ENCODE results near the gene PKP2. TPM values are rescaled to one million over a fixed set of nuclear protein-coding genes. Genes with fewer than 3 reads are reported as not detected.

The PKP2 gene
- total RNA-seq, 4 donors from 2014 or later, result 0.62 to 3.3 (median 1.2) TPM

DNA sequence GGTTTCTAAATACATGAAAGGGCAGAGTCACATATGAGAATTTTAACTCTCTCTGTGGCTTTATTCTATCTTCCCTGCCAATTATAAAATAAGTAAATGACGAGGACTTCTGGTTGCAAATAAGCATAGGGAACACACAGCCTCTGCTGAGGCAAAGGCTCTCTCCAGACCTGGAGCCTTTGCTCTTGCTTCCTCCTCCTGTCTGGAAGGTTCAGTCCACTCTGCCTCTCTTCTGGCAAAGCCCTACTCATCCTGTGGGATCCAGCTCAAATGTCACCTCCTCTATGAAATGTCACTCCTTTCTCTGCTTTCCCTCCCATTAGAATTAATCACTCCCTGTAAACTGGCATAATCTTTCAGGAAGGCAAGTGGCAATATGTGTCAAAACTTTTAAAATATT lies 41.9 kb downstream of the PKP2 start:
- Histone ChIP-seq H3K27me3 (no peaks in the 10 kb centered on the region), H3K9me3 (no peaks in the 10 kb centered on the region), H3K4me1 (no peaks in the 10 kb centered on the region), H3K27ac (no peak overlapping the region), H3K4me3 (no peak overlapping the region), H3K36me3 (no peaks in the 10 kb centered on the region)
- TF ChIP-seq CTCF (IDR thresholded peaks at IDR 0.05) (no peak), POLR2AphosphoS5 (IDR thresholded peaks at IDR 0.05) (no peak), EP300 (IDR thresholded peaks at IDR 0.05) (no peak), POLR2A (IDR thresholded peaks at IDR 0.05) (no peak)
- WGBS, 2 donors (ENCODE audit: low coverage in 1 of 2), result 50 to 86% methylated on average over 1 of the region's 1 CpG
- ATAC-seq, result no peak

DNA sequence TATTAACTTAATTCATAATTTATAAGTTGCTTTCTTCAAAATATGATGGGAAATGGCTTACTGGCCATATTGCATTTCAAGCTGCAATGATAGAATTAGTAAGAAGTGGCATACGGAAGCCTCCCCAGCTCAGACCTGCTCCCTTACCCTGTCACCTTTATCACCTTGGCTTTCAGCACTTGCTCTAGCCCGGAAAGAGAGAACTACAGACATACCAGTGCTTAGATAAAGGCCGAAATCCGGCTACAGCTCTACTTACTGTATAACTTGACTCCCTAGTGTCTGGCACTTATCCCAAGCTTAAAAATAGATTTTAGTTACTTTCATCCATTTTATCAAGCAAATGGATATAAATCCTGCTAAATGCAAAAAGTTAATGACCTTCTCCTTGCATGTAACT lies 42.5 kb downstream of the PKP2 start:
- TF ChIP-seq POLR2A (IDR thresholded peaks at IDR 0.05) (no peak), POLR2AphosphoS5 (IDR thresholded peaks at IDR 0.05) (no peak), CTCF (IDR thresholded peaks at IDR 0.05) (no peak), EP300 (IDR thresholded peaks at IDR 0.05) (no peak)
- Histone ChIP-seq H3K27me3 (no peaks in the 10 kb centered on the region), H3K4me3 (no peak overlapping the region), H3K4me1 (no peaks in the 10 kb centered on the region), H3K9me3 (no peaks in the 10 kb centered on the region), H3K36me3 (no peaks in the 10 kb centered on the region), H3K27ac (no peak overlapping the region)
- WGBS, 2 donors (ENCODE audit: low coverage in 1 of 2), result 22 to 45% methylated on average over 4 of the region's 4 CpGs
- ATAC-seq, result no peak

- 76 to 85% methylated on average over 6 of the region's 6 CpGs for WGBS, 2 donors (ENCODE audit: low coverage in 1 of 2)
- ATAC-seq, result no peak
- TF ChIP-seq POLR2AphosphoS5 (IDR thresholded peaks at IDR 0.05), result no peak
- TF ChIP-seq CTCF (IDR thresholded peaks at IDR 0.05), result no peak
- TF ChIP-seq POLR2A (IDR thresholded peaks at IDR 0.05), result no peak
- no peak for TF ChIP-seq EP300 (IDR thresholded peaks at IDR 0.05)
- Histone ChIP-seq H3K4me3 (no peak overlapping the region), H3K27ac (no peak overlapping the region), H3K36me3 (no peaks in the 10 kb centered on the region), H3K4me1 (no peaks in the 10 kb centered on the region), H3K9me3 (no peaks in the 10 kb centered on the region), H3K27me3 (peaks cover 5% of the 10 kb centered on the region)
These were observed 49.3 kb downstream of the PKP2 start for GRCh38 chr12:32847287-32847686.

DNA sequence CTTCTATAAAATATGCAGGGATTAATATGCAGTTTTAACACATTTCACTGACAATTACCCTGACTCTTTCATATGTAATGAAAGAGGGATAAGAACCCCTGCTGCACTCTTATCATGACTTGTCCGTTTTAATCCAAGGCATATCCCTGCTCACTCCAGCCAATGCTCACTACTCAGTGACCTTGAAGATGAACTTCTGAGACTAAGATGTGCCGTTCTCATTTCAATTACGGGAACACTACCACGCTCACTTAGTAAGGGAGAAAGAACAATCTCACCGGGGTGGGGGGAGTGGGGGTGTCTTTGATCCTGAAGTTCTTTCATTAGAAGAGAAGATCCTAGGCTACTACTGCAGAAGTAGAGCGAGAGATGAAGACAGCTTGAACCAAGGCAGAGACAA lies 50.5 kb downstream of the PKP2 start:
- H3K9me3 ChIP-seq, result no peaks in the 10 kb centered on the region
- no peaks in the 10 kb centered on the region for H3K36me3 ChIP-seq
- H3K27me3 ChIP-seq, result peaks cover 5% of the 10 kb centered on the region
- H3K4me3 ChIP-seq, result no peak overlapping the region
- TF ChIP-seq POLR2AphosphoS5 (IDR thresholded peaks at IDR 0.05) (no peak), CTCF (IDR thresholded peaks at IDR 0.05) (no peak), POLR2A (IDR thresholded peaks at IDR 0.05) (no peak)
- no peaks in the 10 kb centered on the region for H3K4me1 ChIP-seq
- WGBS, 2 donors (ENCODE audit: low coverage in 1 of 2), result 74 to 88% methylated on average over 3 to 5 of the region's 6 CpGs
- no peak overlapping the region for H3K27ac ChIP-seq
- ATAC-seq, result no peak

DNA sequence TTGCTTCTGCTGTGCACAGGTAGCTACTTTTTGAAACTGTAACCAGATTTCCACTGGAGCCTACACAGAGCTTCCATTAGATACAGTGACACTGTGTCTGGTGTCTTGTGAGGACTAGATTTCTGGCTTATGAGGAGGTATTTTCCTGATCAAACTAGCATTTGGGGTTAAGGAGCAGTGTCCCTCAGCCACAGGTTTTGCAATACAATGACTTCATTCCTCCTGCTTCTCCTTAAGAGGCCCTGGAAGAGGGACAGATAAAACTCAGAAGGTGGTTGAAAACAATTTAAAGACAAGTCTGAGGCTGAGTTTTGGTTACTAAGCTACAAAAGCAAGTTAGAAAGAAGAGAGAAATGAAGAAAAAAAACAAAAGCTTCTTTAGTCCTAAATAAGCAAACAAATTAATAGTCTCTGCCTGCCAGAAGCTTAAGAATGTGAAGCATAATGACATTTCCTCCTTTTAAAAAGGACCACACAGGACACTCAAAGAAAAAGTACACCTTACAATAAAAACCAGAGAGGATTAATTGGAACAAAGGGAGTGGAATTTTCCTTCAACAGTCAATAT lies 53.0 kb downstream of the PKP2 start:
- TF ChIP-seq CTCF (IDR thresholded peaks at IDR 0.05) (no peak), EP300 (IDR thresholded peaks at IDR 0.05) (no peak), POLR2A (IDR thresholded peaks at IDR 0.05) (no peak), POLR2AphosphoS5 (IDR thresholded peaks at IDR 0.05) (no peak)
- Histone ChIP-seq H3K4me3 (no peak overlapping the region), H3K9me3 (no peaks in the 10 kb centered on the region), H3K4me1 (no peaks in the 10 kb centered on the region), H3K36me3 (no peaks in the 10 kb centered on the region), H3K27ac (no peak overlapping the region), H3K27me3 (peaks cover 5% of the 10 kb centered on the region)
- ATAC-seq, result no peak
